Activated effector memory CD4-positive, alpha-beta T cell treated with Interleukin-2 at 50 U/mL for 16 hours (primary cell): ENCODE results near the gene CNTFR.

Source experiments
- DNase-seq: peaks from one replicate; pipeline ENCODE4 v3.0.0-alpha.2; 2020

Gene CNTFR

DNA sequence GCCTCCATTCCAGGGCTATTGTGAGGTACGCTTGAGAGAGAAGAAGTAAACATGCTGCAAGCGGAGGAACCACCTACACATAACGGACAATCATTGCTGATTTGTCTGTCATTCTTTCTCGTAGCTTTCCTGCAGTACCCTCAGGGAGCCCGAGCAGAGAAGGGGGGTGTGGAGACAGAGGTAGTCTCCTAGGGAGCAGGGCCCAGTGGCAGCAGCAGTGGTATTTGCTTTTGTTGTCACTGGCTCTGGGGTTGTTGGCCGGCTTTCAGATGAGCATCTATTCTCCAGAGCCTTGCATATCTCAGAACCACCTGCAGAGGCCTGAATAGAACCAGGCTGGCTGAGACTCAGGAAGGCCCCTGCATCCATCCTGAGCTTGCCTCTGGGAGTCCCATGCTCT lies 86.6 kb downstream of the CNTFR start:
- no peak for DNase-seq

DNA sequence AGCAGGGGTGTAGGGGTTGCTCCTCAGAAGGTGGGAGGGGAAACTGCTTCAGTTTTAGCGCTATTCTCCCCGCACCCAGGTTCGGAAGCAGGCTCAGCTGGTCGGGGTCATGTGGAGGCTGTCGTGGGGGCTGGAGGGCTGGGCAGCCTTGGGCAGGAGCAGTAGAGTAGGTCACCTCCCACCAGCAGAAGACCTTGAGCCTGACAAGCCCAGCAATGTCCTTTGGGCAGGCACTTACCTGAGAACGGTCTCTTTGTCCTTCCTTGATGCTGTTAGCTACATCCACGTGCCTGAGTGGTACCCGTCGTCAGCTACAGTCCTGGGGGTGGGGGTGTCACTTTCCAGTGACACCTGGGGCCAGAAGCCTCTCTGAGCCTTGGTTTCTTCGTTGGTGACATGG lies 87.1 kb downstream of the CNTFR start:
- no peak for DNase-seq

DNA sequence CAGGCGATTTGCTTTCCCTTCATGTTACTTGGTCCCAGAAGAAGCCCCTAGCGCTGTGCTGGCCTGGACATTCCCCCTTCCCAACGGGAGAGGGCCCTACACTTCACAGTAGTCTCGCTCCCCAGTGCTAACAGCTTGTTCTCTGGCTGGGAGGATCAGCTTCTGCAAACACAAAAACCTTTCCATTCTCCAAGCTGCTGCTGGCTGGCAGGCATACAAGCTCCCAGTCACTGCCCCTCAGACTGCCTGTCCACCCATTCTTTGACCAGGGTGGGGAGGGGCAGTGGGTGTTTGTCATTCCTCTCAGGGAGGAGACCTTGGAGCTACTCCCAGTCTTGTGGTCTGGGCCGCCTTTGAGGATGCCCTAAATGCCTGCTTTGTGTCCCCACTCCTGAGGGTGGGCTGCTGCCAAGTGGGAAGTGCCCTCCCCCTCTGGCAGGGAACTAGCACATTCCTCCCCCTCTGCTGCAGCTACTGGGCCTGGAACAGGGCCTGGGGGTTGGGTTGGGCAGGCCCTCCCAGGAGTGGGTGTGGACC lies 87.6 kb downstream of the CNTFR start:
- DNase-seq = no peak
